Measurements from ENCODE around the gene LMBR1.

DNA sequence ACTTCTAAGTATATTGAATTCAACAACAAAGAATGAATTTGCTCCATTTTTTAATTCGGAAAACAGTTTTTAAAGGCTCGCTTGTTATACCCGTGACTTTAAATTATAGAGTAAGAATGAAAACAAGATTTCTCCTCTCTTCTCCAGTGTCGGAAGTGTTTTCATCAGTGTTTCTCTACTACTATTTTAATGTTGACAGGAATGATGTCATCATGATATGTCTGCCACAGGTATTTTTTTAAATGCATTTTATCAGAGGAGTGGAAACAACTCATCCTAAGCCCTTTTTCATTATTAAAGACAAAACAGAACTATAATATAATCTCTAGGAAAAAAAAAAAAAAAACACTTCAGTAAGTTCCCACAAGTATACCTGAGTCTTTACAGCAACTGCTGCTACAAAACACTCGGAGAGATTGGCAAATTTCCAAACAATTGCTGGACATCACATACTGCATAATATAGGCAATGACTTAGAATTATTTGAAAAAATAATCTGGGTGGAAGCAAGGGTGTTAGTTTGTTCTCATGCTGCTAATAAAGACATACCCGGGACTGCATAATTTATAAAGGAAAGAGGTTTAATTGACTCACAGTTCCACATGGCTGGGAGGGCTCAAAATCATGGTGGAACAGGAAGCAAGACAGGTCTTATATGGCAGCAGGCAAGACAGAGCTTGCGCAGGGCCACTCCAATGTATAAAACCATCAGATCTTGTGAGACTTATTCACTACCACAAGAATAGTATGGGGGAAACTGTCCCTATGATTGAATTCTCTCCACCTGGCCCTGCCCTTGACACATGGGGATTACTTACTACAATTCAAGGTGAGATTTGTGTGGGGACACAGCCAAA is 257.2 kb downstream of the LMBR1 start:
- TF ChIP-seq REST (IDR thresholded peaks at IDR 0.05; ENCODE audit: borderline replicate concordance) (no peak), CTCF (IDR thresholded peaks at IDR 0.05; ENCODE audit: poor library complexity, severe bottlenecking) (no peak), RAD21 (conservative IDR thresholded peaks at IDR 0.05) (no peak), EZH2 (IDR thresholded peaks at IDR 0.05; ENCODE audit: borderline replicate concordance, insufficient read depth, low read length, poor library complexity, severe bottlenecking) (no peak), POLR2AphosphoS5 (IDR thresholded peaks at IDR 0.05) (no peak), SMC3 (conservative IDR thresholded peaks at IDR 0.05; ENCODE audit: poor library complexity) (no peak)
